Activated CD4-positive, alpha-beta T cell treated with anti-CD3 and anti-CD28 coated beads for 4 hours (primary cell): Measurements from ENCODE around the gene MRS2.

Experiments
- DNase-seq, 2 donors: peaks; one replicate each; pipeline ENCODE4 v3.0.0-alpha.2; 2020

The MRS2 gene

GRCh38 chr6:24432611-24433010 lies 29.9 kb downstream of the MRS2 start:
- no peak for DNase-seq

- DNase-seq: no peak
These were observed 34.2 kb downstream of the MRS2 start for GRCh38 chr6:24436979-24437378.

DNA sequence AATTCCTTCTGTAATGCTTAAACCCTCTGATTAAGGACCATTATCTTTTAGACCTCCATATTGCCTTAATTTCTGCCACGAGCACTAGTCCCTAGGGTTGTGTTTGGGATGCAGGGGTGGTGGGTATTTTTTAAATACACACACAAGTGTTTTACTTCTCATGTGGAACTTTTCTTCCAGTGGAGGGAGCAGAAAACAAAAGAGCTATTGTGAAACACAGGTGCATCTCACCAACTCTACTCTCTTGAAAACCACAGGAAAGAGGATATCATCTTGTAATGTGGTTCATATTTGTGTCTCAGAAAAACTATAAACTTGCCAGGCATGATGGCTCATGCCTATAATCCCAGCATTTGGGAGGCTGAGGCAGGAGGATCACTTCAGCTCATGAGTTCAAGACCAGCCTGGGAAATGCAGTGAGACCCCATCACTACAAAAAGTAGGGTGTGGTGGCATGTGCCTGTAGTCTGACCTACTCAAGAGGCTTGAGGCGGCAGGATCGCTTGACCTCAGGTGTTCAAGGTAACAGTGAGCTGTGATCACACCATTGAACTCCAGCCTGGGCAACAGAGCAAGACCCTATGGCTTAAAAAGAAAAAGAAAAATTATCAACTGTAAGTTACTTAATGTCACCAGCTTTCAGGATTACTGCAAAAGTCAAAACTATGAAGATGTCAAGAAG lies 37.3 kb downstream of the MRS2 start:
- no peak for DNase-seq

GRCh38 chr6:24440897-24441598 lies 38.3 kb downstream of the MRS2 start:
- no peak for DNase-seq

DNA sequence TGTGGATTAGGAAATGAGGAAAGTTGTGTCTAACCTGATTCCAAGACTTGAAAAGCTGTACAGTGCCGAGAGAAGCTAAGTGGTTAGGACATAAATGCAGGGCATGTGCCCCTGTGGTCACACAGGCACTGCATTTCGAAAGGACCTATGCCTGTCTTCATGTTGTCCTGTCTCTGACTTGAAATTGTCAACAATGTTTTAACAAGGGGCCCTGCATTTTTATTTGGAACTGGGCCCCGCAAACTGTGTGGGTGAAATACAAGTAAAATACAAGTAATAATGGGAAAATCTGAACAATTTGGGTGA lies 38.8 kb downstream of the MRS2 start:
- no peak for DNase-seq

DNA sequence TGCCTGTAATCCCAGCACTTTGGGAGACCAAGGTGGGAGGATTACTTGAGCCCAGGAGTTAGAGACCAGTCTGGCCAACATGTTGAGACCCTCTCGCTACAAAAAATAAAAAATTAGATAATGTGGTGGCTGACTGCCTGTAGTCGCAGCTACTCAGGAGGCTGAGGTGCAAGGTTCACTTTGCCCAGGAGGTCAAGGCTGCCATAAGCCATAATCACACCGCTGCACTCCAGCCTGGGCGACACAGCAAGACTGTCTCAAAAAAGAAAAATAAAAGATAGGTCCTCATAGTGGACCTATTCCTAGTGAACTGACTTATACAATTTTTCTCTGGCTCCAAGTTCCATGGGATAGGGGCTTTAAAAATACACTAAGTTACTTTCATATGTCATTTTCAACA lies 41.9 kb downstream of the MRS2 start:
- DNase-seq: no peak

- DNase-seq: no peak
These were observed 43.0 kb downstream of the MRS2 start for GRCh38 chr6:24445704-24446103.

DNA sequence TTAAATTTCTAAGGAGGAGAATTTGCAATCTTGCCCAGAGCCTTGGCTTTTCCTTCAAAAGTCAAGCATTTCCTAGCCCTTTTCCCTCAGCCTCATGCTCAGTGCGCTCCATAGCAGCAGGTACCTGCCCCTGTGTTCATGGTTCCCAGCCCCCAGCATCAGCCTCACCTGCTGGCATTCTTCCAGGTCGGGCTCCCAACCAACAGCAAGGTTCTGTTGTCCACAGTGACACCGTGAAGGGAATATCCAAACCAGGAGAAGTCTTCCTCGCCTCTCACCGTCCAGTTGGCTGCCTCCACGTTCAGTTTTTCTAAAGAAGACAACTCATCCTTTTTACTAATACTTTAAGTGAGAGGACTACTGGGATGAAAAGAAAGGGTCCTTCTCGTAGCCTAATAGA lies 43.9 kb downstream of the MRS2 start:
- DNase-seq: no peak

GRCh38 chr6:24448396-24448795 lies 45.7 kb downstream of the MRS2 start:
- no peak for DNase-seq

DNA sequence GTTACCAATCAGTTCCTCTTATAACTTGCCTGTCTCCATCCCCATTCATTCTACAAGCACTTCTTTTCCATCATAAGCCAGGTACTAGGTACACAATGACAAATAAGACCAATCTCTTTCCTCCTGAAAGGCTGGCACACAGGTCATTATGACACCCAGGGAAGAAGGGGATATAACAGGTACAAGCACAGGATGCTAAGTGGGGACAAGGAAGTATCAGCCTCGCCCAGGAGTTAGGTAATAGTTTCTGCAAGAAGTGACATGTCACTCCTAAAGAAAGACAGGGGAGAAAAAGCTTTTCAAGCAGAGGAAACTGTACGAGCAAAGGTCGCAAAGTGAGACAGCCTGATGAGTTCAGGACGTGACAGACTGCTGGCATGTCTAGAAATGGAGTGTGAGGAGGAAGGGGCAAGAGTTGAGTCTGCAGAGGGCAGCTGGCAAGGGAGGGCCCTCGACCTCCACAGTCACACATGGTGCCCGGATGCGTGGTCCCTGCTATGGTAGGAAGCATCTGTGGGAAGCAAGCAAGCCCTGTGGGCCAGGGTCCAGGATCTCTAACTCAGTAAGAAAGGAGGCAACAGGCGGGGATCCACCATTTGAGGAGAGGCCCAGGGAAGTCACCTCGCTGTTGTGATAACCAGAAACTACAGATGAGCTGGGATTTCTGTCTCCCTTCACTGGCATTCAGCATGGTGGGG lies 46.2 kb downstream of the MRS2 start:
- DNase-seq: no peak

- no peak for DNase-seq
These were observed 49.0 kb downstream of the MRS2 start for GRCh38 chr6:24451581-24452388.

GRCh38 chr6:24453921-24454320 lies 51.2 kb downstream of the MRS2 start:
- no peak for DNase-seq

DNA sequence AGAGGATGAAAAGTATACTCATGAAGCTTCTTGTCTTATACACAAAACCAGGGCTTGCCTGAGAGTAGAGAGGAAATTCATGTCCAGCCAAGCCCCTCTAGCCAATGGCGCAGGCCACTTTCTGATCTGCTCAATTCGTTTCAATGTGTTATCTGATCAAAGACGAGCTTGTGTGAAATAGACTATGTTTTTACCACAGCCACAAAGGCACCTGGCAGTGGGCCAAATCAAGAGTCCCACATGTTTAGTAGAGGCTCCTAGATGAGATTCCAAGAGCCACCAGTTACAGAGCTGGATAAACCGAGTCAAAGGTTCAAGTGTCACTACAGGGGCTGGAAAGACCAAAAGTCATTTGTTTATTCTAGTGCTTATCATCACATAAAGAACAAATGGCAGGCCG lies 51.7 kb downstream of the MRS2 start:
- no peak for DNase-seq

DNA sequence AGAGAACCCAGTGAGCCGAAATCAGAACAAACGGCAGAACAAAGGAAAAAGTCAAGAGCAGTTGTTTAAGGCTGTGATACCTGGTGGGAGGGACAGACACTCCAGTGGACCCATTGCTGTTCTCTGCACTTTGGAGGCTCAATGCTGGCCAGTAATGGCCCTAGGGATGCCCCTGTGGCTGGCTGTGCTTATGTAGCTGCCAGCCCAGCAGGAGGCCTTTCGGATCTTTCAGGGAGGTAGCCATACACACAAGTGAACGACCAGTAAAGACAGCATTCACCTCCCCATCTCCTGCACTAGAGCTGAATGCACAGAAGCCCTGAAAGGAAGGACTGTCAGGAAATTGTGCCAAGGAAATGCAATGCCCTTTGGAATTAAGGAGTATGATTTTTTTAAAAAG lies 52.3 kb downstream of the MRS2 start:
- no peak for DNase-seq

DNA sequence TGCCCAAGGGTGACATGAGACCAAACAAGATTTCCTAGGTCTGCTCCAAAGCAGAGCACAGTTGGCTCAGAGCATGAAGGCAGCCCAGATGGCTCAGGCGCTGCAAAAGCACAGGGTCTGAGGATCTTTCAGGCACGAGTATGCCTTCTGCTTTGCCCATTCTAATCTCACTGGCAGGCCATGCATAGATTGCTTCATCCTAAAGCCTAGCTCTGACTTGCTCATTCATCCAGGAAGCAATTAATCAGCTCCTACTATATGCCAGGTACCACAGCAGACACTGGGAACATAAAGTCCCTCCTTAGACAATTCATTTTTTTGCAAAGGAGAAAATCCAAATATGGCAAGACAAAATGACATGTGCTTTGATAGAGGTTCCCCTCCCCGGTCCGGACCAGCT lies 55.4 kb downstream of the MRS2 start:
- no peak for DNase-seq

GRCh38 chr6:24458941-24459340 lies 56.2 kb downstream of the MRS2 start:
- no peak for DNase-seq

GRCh38 chr6:24460966-24461365 lies 58.2 kb downstream of the MRS2 start:
- DNase-seq: no peak

- DNase-seq: no peak
These were observed 61.7 kb downstream of the MRS2 start for GRCh38 chr6:24464253-24465038.

DNA sequence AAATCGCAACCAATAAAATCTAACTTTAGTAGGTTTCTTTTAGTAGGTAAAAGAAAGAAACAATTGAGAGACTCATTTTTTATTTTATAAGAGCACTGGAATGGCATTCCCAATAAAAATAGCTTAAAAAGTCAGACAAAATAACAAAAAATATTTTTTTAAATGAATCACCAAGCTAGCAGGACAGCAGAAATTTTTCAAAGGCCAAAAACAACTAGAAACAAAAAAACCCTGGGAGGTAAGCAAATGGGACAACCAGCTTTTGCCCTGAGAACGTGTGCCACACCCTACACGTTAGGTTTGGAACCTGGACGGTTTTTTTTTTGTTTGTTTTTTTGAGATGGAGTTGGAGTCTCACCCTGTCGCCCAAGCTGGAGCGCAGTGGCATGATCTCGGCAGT lies 67.1 kb downstream of the MRS2 start:
- no peak for DNase-seq

GRCh38 chr6:24472181-24472580 lies 69.4 kb downstream of the MRS2 start:
- DNase-seq: no peak
